Measurements from ENCODE around the gene POMT2.
A peak's percentile ranks its signal among the peaks of the same experiment; 100 is the strongest.

The POMT2 gene

GRCh38 chr14:77265561-77266335 is 54.9 kb downstream of the POMT2 start:
- DNase-seq = no peak

- no peak for DNase-seq
Observed at GRCh38 chr14:77265187-77265515, 55.5 kb downstream of the POMT2 start.

- no peak for DNase-seq
Observed at GRCh38 chr14:77264466-77265186, 56.1 kb downstream of the POMT2 start.

GRCh38 chr14:77260631-77261030 is 60.1 kb downstream of the POMT2 start:
- DNase-seq = no peak

GRCh38 chr14:77260199-77260598 is 60.5 kb downstream of the POMT2 start:
- DNase-seq = no peak

- no peak for DNase-seq
Observed at GRCh38 chr14:77259025-77259715, 61.5 kb downstream of the POMT2 start.

GRCh38 chr14:77258566-77258965 is 62.1 kb downstream of the POMT2 start:
- DNase-seq = no peak

- DNase-seq = no peak
Observed at GRCh38 chr14:77257700-77258099, 63.0 kb downstream of the POMT2 start.

- no peak for DNase-seq
Observed at GRCh38 chr14:77256694-77257093, 64.0 kb downstream of the POMT2 start.

- DNase-seq = no peak
Observed at GRCh38 chr14:77253333-77254190, 67.1 kb downstream of the POMT2 start.

GRCh38 chr14:77251870-77252269 is 68.8 kb downstream of the POMT2 start:
- no peak for DNase-seq

- no peak for DNase-seq
Observed at GRCh38 chr14:77250927-77251326, 69.8 kb downstream of the POMT2 start.

- DNase-seq = no peak
Observed at GRCh38 chr14:77249286-77249685, 71.4 kb downstream of the POMT2 start.

GRCh38 chr14:77248666-77249065 is 72.0 kb downstream of the POMT2 start:
- peak; percentile 52 for DNase-seq

GRCh38 chr14:77246784-77247183 is 73.9 kb downstream of the POMT2 start:
- DNase-seq = no peak

- no peak for DNase-seq
Observed at GRCh38 chr14:77245820-77246219, 74.9 kb downstream of the POMT2 start.

- no peak for DNase-seq
Observed at GRCh38 chr14:77243853-77244252, 76.8 kb downstream of the POMT2 start.

- no peak for DNase-seq
Observed at GRCh38 chr14:77242752-77243151, 77.9 kb downstream of the POMT2 start.

GRCh38 chr14:77241955-77242354 is 78.7 kb downstream of the POMT2 start:
- DNase-seq = no peak

- no peak for DNase-seq
Observed at GRCh38 chr14:77240336-77240915, 80.3 kb downstream of the POMT2 start.

- DNase-seq = no peak
Observed at GRCh38 chr14:77239412-77239811, 81.3 kb downstream of the POMT2 start.

GRCh38 chr14:77238996-77239395 is 81.7 kb downstream of the POMT2 start:
- DNase-seq = no peak

- no peak for DNase-seq
Observed at GRCh38 chr14:77238356-77238755, 82.3 kb downstream of the POMT2 start.
